Osteocyte (in vitro differentiated cells): ENCODE results near the gene PLEKHH1. TPM values are rescaled to one million over a fixed set of nuclear protein-coding genes. Genes with fewer than 3 reads are reported as not detected.
"Not testable (repeated sequence)": the region's sequence is repeated elsewhere in the genome, so short reads cannot be mapped to it uniquely, and the experiment has no call there.

ENCODE experiments used
- DNase-seq: peaks from one replicate; pipeline ENCODE4 v3.0.0; 2021; ENCODE audit warnings: mixed read lengths; ENCODE audit not compliant: unreplicated experiment; ENCODE audit errors: extremely low spot score
- H3K27ac Mint-ChIP-seq: one replicate; pipeline ENCODE4 v1.8.0; 2021; ENCODE audit warnings: mild to moderate bottlenecking, mixed read lengths; ENCODE audit not compliant: unreplicated experiment
- H3K27me3 Mint-ChIP-seq: one replicate; pipeline ENCODE4 v1.8.0; 2021; ENCODE audit warnings: mixed read lengths; ENCODE audit not compliant: unreplicated experiment
- H3K36me3 Mint-ChIP-seq: one replicate; pipeline ENCODE4 v1.8.0; 2021; ENCODE audit warnings: mixed read lengths; ENCODE audit not compliant: unreplicated experiment
- H3K4me1 Mint-ChIP-seq: one replicate; pipeline ENCODE4 v1.8.0; 2021; ENCODE audit warnings: mixed read lengths; ENCODE audit not compliant: unreplicated experiment
- H3K4me3 Mint-ChIP-seq: one replicate; pipeline ENCODE4 v1.8.0; 2021; ENCODE audit warnings: mild to moderate bottlenecking, moderate library complexity, mixed read lengths; ENCODE audit not compliant: unreplicated experiment
- H3K9me3 Mint-ChIP-seq: one replicate; pipeline ENCODE4 v1.8.0; 2021; ENCODE audit warnings: mixed read lengths; ENCODE audit not compliant: unreplicated experiment
- CTCF ChIP-seq: fragments of 200-600 bp; sonication (generic); IDR thresholded peaks from 2 replicates; pipeline ENCODE4 v1.5.0; 2021; ENCODE audit warnings: antibody characterized with exemption, mild to moderate bottlenecking, moderate library complexity
- total RNA-seq: library from RNA; stranded (reverse); gene quantifications from 2 replicates; pipeline ENCODE4 v1.2.1, GENCODE V29; 2021

The PLEKHH1 gene
- total RNA-seq, 1 donor from 2014 or later: 1.0 TPM

- Mint-ChIP-seq H3K36me3 (peaks cover 9% of the 10 kb centered on the region), H3K4me1 (no peaks in the 10 kb centered on the region), H3K27ac (no peak overlapping the region), H3K4me3 (no peak overlapping the region), H3K9me3 (no peaks in the 10 kb centered on the region), H3K27me3 (no peaks in the 10 kb centered on the region)
- DNase-seq: no peak
- TF ChIP-seq CTCF: no peak
Observed at GRCh38 chr14:67584978-67585377, 51.9 kb downstream of the PLEKHH1 start.

- no peaks in the 10 kb centered on the region for H3K9me3 Mint-ChIP-seq
- TF ChIP-seq CTCF: no peak
- H3K4me1 Mint-ChIP-seq: no peaks in the 10 kb centered on the region
- DNase-seq: no peak
- H3K27me3 Mint-ChIP-seq: no peaks in the 10 kb centered on the region
- H3K27ac Mint-ChIP-seq: no peak overlapping the region
- H3K36me3 Mint-ChIP-seq: peaks cover 9% of the 10 kb centered on the region
- no peak overlapping the region for H3K4me3 Mint-ChIP-seq
Observed at GRCh38 chr14:67586369-67586768, 53.3 kb downstream of the PLEKHH1 start.

- DNase-seq: no peak
- Mint-ChIP-seq H3K36me3 (peaks cover 21% of the 10 kb centered on the region), H3K27ac (no peak overlapping the region), H3K9me3 (no peaks in the 10 kb centered on the region), H3K4me3 (no peak overlapping the region), H3K27me3 (no peaks in the 10 kb centered on the region), H3K4me1 (no peaks in the 10 kb centered on the region)
- TF ChIP-seq CTCF: no peak
Observed at GRCh38 chr14:67589204-67589770, 56.2 kb downstream of the PLEKHH1 start.

- DNase-seq, H3K4me3 Mint-ChIP-seq, H3K4me1 Mint-ChIP-seq, H3K9me3 Mint-ChIP-seq, H3K27ac Mint-ChIP-seq, H3K27me3 Mint-ChIP-seq: not testable (repeated sequence)
- H3K36me3 Mint-ChIP-seq: peaks cover 21% of the 10 kb centered on the region
Observed at GRCh38 chr14:67593650-67594049, 60.6 kb downstream of the PLEKHH1 start.

GRCh38 chr14:67595392-67595791 is 62.3 kb downstream of the PLEKHH1 start:
- TF ChIP-seq CTCF: no peak
- H3K27ac Mint-ChIP-seq: no peak overlapping the region
- H3K9me3 Mint-ChIP-seq: no peaks in the 10 kb centered on the region
- H3K4me1 Mint-ChIP-seq: peaks cover 13% of the 10 kb centered on the region
- H3K36me3 Mint-ChIP-seq: peaks cover 11% of the 10 kb centered on the region
- DNase-seq: no peak
- H3K27me3 Mint-ChIP-seq: no peaks in the 10 kb centered on the region
- H3K4me3 Mint-ChIP-seq: no peak overlapping the region
